Measurements from ENCODE around the gene AP1G2. TPM values are rescaled to one million over a fixed set of nuclear protein-coding genes. Genes with fewer than 3 reads are reported as not detected.

Gene AP1G2
- total and polyA plus RNA-seq, 4 donors, result 12.4 to 26.6 (median 17.3) TPM

DNA sequence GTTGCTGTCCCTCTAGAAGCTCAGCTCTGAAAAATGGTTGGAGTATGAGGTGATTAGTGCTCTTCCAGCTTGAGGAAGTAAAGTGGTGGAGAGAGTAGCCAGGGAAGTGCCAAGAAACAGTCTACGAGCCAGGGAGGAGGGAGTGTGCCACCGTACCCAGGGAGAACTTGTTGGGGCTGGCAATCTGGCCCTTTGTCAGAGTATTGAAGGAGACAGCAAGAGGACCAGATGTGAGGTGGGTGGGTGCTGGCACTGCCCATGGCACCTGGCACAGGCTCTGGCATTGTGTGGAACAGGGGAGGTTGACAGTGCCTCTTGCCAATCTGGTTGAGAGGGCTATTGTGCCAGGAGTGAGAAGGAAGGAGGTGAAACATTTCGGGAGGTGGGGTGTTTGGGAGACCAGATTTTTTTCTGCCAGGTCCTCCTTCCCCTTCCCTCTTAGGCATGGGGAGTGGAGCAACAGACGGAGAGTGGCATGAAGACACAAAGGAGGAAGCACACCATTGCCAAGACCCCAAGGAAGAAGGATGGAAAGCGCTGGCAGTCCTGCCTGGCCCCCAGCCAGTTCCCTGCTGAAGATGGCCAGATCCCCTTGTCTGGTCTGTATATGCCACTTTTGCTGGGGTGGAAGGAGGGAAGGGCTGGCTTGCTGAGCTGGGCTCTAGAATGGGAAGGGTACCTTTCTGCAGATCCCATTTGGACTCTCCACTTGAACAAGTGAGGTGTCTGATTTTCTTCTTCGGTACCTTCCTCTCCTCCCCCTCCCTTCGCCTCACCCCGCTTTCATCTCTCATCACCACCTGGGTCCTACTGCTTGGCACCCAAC lies 53.6 kb downstream of the AP1G2 start (continued):
- TF ChIP-seq, protein P1, sequence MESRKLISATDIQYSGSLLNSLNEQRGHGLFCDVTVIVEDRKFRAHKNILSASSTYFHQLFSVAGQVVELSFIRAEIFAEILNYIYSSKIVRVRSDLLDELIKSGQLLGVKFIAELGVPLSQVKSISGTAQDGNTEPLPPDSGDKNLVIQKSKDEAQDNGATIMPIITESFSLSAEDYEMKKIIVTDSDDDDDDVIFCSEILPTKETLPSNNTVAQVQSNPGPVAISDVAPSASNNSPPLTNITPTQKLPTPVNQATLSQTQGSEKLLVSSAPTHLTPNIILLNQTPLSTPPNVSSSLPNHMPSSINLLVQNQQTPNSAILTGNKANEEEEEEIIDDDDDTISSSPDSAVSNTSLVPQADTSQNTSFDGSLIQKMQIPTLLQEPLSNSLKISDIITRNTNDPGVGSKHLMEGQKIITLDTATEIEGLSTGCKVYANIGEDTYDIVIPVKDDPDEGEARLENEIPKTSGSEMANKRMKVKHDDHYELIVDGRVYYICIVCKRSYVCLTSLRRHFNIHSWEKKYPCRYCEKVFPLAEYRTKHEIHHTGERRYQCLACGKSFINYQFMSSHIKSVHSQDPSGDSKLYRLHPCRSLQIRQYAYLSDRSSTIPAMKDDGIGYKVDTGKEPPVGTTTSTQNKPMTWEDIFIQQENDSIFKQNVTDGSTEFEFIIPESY (IDR thresholded peaks at IDR 0.05), result no peak
- TF ChIP-seq HNF4G (IDR thresholded peaks at IDR 0.05) (no peak), GABPA (IDR thresholded peaks at IDR 0.05 in 1 of 2, conservative IDR thresholded peaks at IDR 0.05 in 1 of 2) (no peak)

DNA sequence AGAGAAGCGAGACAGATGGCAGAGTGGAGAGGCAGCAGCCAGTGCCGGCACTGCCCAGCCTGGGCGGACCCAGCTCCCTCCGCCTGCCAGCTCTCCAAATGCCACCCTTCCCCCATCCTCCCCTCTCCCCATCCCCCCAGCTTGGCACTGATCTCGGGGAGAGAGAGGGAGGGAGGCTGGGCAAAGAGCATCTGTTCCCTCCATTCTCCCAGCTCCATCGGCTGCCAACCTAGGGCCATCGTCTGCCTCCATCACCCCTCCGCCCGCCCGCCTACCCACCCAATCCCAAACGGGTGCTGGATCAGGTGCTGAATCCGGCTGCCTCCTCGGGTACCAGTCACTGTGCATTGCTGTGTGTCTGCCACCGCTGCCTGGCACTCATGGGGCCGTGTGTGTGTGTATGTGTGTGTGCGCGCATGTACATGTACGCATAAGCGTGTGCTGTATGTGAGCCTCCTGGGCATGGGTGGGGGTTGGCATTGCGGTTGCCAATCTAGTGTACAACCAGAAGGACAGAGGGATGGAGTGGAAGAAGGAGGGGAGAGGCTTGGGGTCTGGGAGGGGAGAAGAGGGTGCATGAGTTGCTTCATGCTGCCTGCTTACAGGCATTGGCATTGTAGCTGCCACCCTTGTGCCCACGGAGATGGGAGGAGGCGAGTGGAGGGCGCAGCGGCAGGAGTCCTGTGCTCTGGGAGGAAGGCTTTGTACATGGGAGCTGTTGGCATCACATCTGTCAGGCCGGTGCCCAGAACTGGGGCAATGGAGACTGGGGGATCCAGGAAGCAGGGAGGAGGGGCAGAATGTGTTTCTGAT lies 54.4 kb downstream of the AP1G2 start:
- H3K27me3 ChIP-seq (ENCODE audit: control insufficient read depth in 4 of 4, insufficient read depth in 4 of 4, low read length in 3 of 4), result no peaks in the 10 kb centered on the region
- H3K36me3 ChIP-seq (ENCODE audit: control insufficient read depth in 4 of 4, insufficient read depth in 3 of 4, low read depth in 1 of 4, low read length in 3 of 4), result no peaks in the 10 kb centered on the region
- H3K4me1 ChIP-seq (ENCODE audit: control insufficient read depth in 4 of 4, insufficient read depth in 4 of 4, low read length in 3 of 4), result no peaks in the 10 kb centered on the region
- no peak overlapping the region for H3K9ac ChIP-seq (ENCODE audit: low read depth in 1 of 2, low read length in 2 of 2)
- no peak overlapping the region for H3K4me3 ChIP-seq (ENCODE audit: low read depth in 1 of 3, low read length in 3 of 3)
- DNase-seq (ENCODE audit: low spot score), result no peak
- no peak overlapping the region for H3K27ac ChIP-seq (ENCODE audit: low read depth in 1 of 2, low read length in 2 of 2)
- WGBS, result 91% methylated on average over 25 of the region's 25 CpGs
- TF ChIP-seq, protein P2, sequence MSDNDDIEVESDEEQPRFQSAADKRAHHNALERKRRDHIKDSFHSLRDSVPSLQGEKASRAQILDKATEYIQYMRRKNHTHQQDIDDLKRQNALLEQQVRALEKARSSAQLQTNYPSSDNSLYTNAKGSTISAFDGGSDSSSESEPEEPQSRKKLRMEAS (IDR thresholded peaks at IDR 0.05), result no peak
- TF ChIP-seq RAD21 (IDR thresholded peaks at IDR 0.05), result no peak
- no peak for TF ChIP-seq RXRA (IDR thresholded peaks at IDR 0.05)
- TF ChIP-seq SP1 (IDR thresholded peaks at IDR 0.05), result no peak
- TF ChIP-seq, protein P3, sequence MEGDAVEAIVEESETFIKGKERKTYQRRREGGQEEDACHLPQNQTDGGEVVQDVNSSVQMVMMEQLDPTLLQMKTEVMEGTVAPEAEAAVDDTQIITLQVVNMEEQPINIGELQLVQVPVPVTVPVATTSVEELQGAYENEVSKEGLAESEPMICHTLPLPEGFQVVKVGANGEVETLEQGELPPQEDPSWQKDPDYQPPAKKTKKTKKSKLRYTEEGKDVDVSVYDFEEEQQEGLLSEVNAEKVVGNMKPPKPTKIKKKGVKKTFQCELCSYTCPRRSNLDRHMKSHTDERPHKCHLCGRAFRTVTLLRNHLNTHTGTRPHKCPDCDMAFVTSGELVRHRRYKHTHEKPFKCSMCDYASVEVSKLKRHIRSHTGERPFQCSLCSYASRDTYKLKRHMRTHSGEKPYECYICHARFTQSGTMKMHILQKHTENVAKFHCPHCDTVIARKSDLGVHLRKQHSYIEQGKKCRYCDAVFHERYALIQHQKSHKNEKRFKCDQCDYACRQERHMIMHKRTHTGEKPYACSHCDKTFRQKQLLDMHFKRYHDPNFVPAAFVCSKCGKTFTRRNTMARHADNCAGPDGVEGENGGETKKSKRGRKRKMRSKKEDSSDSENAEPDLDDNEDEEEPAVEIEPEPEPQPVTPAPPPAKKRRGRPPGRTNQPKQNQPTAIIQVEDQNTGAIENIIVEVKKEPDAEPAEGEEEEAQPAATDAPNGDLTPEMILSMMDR (IDR thresholded peaks at IDR 0.05; ENCODE audit: low read depth, low read length, missing input control), result no peak
- TF ChIP-seq EGR1 (IDR thresholded peaks at IDR 0.05; ENCODE audit: low read depth in 2 of 2), result no peak
- no peak for TF ChIP-seq HNF4A (conservative IDR thresholded peaks at IDR 0.05)
- TF ChIP-seq, protein P1 (IDR thresholded peaks at IDR 0.05), result no peak
- TF ChIP-seq JUND (IDR thresholded peaks at IDR 0.05), result no peak
- TF ChIP-seq NR2F2 (IDR thresholded peaks at IDR 0.05), result no peak
- no peak for TF ChIP-seq YY1 (IDR thresholded peaks at IDR 0.05)
- TF ChIP-seq, protein P4, sequence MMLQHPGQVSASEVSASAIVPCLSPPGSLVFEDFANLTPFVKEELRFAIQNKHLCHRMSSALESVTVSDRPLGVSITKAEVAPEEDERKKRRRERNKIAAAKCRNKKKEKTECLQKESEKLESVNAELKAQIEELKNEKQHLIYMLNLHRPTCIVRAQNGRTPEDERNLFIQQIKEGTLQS (IDR thresholded peaks at IDR 0.05), result no peak
- no peak for TF ChIP-seq HNF4G (IDR thresholded peaks at IDR 0.05)
- no peak for TF ChIP-seq FOXA1 (IDR thresholded peaks at IDR 0.05)
- TF ChIP-seq, protein P5, sequence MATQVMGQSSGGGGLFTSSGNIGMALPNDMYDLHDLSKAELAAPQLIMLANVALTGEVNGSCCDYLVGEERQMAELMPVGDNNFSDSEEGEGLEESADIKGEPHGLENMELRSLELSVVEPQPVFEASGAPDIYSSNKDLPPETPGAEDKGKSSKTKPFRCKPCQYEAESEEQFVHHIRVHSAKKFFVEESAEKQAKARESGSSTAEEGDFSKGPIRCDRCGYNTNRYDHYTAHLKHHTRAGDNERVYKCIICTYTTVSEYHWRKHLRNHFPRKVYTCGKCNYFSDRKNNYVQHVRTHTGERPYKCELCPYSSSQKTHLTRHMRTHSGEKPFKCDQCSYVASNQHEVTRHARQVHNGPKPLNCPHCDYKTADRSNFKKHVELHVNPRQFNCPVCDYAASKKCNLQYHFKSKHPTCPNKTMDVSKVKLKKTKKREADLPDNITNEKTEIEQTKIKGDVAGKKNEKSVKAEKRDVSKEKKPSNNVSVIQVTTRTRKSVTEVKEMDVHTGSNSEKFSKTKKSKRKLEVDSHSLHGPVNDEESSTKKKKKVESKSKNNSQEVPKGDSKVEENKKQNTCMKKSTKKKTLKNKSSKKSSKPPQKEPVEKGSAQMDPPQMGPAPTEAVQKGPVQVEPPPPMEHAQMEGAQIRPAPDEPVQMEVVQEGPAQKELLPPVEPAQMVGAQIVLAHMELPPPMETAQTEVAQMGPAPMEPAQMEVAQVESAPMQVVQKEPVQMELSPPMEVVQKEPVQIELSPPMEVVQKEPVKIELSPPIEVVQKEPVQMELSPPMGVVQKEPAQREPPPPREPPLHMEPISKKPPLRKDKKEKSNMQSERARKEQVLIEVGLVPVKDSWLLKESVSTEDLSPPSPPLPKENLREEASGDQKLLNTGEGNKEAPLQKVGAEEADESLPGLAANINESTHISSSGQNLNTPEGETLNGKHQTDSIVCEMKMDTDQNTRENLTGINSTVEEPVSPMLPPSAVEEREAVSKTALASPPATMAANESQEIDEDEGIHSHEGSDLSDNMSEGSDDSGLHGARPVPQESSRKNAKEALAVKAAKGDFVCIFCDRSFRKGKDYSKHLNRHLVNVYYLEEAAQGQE (IDR thresholded peaks at IDR 0.05), result no peak
- TF ChIP-seq TAF1 (conservative IDR thresholded peaks at IDR 0.05), result no peak
- no peaks in the 10 kb centered on the region for H3K9me3 ChIP-seq (ENCODE audit: control insufficient read depth in 4 of 4, low read length in 3 of 4)
